Activated T-helper 1 cell treated with Interleukin-2 at 50 U/mL for 16 hours (primary cell): ENCODE results near the gene CLCA2.

Experiments
- DNase-seq: peaks from one replicate; pipeline ENCODE4 v3.0.0-alpha.2; 2020; ENCODE audit warnings: low read depth

CLCA2 gene

DNA sequence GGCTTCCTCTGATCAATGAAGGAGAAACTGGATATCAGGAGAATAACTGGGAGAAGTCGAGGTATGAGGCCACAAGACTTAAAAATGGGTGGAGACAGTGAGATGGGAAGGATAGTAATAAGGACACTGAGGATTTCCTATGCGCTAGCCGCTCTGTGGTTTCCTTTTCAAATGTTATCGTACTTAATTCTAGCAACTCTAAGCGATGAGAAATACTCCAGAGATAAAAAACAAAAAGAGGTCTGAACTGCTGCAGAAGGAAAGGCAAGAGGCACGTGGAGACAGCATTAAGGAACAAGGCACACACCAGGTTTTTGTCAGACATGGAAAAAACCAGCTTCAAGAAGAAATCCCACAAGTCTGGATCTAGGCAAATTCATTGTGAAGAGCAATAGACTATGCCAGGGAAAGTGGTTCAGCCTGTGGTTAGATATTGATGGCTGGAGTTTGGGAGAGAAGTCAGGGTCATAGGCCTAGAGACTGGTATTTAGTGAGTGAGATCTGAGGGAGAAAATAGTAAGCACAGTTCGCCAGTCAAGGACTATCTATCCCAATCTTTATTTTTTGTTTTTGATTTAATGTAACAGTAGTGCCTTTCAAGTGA, 5.3 kb downstream of the CLCA2 start:
- DNase-seq = no peak

GRCh38 chr1:86429835-86430234, 5.9 kb downstream of the CLCA2 start:
- no peak for DNase-seq

DNA sequence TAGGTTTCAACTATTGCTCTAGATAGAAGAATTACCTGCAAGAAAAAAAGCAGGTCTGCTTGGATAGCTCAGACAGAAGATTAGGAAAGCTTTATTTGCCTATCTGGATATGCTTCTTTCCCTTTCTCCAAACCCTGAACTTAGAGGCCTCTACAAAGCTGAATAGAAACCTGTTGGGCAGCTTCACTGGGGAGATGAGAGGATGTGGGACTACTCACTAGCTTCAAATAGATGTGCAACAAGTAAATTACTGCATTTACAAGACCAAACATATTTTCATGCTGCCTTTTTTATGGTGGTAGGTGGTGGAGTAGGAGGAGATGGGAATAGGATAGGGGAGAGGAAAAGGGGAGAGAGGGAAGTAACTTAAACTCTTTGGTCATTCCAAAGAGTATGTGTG, 6.4 kb downstream of the CLCA2 start:
- DNase-seq = no peak

DNA sequence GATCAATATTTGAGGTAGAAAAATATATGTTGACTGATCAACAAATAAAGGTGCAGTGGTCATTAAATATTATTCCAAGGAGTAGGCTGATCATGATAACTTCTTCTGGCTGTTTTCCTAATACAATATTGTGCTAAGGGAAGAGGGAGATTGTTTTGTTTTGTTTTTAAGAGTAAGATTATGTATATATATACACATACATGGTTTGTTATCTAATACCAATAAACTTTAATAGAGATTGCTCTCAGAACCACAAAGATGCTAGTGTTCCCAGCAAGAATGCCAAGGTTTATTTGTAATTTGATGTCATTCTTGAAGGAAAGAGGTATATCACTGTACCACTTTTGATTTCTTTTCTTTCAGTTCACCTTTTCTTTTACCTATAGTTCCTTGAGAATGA, 10.1 kb downstream of the CLCA2 start:
- DNase-seq = no peak

DNA sequence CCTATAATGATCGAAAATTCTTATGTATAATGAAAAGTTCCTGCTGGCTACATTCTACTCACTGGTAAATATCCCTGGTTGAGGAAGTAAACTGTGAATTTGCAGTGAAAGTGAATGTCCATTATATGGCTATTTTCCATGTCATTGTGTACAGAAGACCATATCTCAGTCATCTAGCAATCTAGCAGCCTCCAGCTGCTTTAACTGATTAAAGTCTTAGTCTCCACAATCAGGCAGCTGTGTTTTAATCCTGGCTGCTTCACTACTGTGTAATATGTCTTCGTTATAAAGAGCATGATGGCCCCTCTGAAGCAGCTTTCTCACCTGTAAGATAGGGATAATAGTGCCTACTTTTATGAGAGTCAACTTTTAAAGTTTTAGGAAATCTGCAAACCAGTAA, 11.4 kb downstream of the CLCA2 start:
- DNase-seq = no peak

GRCh38 chr1:86436041-86436440, 12.1 kb downstream of the CLCA2 start:
- no peak for DNase-seq

DNA sequence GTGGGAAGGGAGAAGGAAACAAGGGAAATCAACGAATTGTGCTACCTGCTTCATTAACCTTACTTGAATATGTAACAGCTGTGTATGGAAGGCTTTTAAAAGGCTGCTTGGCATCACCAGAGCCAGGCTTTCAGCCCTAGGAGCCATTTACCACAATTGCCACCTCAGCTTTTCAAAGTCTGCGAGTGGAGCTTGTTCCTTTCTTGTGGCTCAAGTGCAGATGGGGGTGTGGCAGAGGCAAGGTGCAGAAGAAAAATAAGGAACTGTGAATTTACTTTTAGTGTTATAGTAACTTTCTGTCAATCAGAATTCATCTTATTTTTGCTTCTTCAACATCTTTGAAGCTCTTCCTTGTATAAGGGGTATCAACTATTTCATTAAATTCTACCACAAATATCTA, 17.6 kb downstream of the CLCA2 start:
- no peak for DNase-seq

DNA sequence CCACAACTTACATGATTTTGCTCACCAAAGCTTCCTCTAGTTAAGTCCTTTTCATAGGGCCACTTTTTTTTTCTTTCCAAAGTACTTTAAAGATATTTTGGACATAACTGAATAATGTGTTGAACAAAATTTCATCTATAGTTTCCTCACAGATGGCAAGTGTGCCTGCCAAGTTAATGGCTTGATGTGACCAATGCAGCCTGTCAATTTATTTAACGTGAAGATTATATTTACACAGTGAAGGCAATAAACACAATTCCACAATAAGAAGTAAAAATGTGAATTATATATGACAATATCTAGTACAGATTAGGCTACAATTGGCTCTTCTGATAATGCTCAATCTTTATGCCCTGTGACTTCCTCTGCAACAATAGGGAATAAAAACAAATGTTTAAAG, 18.0 kb downstream of the CLCA2 start:
- no peak for DNase-seq

- no peak for DNase-seq
Observed at GRCh38 chr1:86445919-86446318, 21.9 kb downstream of the CLCA2 start.

DNA sequence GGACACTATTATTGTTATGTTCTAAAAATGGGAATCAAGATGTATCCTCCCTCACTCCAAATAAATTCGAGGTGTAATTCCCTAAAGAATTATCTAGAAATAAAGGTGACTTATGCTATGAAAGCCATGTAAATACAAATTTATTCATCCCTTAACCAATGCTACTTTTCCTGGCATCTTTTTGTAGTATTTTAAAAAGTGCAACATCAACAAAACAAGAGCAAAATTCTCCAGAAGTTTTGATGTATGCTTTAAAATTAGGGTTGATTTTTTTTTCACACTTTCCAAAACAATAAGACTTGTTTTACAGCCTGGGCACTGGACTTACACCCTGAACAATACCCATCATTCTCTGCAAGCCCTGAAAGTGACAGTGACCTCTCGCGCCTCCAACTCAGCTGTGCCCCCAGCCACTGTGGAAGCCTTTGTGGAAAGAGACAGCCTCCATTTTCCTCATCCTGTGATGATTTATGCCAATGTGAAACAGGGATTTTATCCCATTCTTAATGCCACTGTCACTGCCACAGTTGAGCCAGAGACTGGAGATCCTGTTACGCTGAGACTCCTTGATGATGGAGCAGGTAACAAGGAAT, 23.3 kb downstream of the CLCA2 start:
- DNase-seq = no peak

GRCh38 chr1:86448670-86449069, 24.7 kb downstream of the CLCA2 start:
- DNase-seq = no peak

DNA sequence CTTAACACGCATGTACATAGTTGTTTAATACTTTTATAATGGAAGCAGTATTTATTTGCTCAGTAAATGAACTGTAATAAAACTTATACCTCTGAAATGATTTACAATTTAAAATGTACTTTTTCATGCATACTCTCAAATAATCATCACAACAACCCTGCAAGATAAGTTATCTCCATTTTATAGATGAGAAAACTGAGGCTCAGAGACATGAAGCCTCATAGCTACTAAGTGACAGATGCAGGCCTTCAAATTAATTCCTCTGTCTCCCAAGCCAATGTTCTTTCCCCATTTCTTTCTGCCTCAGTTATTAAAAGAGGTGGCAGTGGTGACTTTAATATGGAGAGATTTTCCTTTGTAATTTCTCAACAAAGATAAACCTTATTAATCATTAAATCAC, 25.1 kb downstream of the CLCA2 start:
- DNase-seq = no peak

DNA sequence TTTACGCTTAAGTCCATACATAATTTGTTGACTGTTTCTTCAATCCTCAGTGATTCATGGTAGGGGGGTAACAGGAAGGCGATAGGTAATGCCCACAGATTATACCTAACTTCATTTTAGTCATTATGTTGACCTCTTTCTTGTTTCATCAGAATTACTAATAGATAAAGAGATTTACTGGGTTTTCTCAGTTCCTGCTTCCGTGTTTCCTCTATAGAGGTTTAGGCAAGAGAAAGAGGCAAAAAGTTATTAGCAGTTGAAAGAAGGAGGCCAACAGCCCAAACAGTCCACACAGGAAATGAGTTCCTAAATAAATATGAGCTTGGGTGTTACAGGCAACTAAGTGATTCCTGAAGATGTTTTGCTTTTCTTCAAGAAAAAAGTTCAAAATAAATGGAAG, 26.9 kb downstream of the CLCA2 start:
- DNase-seq = no peak

DNA sequence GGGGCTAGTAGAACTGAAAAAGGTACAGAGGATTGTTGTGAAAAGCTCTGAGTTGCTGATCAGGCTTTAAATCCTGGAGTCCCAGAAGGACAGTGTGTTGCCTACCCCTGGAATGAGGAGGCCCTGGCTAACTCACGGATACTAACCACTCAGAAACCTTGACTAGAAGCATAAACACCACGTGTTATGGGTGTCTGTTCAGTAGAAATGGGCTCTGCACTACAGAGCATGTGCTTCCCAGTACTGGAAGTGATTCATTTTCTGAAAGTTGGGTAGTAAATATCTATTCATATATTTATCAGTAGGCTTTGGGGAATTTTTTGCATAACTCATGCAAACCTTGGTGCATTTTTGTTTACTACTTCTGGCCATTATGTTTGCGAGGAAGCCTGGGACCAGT, 29.7 kb downstream of the CLCA2 start:
- no peak for DNase-seq

GRCh38 chr1:86455073-86455472, 31.1 kb downstream of the CLCA2 start:
- DNase-seq = no peak

DNA sequence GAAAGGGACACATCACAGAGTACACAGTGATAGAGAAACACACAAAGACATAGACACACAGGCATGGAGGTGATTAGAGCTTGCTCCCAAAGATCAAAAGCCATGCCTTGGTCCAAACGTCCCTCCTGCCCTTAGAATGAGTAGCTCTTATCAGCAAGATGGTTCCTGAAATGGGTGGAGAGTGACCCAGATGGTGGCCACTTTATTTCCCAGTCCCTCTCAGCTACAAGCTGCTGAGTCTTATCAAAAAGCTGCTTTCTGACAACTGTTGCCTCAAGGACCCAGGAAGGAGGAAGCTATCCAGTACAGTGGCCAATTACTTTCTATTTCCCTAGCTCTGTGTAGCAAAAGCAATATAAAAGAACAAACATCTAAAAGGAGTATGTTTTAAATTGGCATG, 37.0 kb downstream of the CLCA2 start:
- DNase-seq = no peak

DNA sequence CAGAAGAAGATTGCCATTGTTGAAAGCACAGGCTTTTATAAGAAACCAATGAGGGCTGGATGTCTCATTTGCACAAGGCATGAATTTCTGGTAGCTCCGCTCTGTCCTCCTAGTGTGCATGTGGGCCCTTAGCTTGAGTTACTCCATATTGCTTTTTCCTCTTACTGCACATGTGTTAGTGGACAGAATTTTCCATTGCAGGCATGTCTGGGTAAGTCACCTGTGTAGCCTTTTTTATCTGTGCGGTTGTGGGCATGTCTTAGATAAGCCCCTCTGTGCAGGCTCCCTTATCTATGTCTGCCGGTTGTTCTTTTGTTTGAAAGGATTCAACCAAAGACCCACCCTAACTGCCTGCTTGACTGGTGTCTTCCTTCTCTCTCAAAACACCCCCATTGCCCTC, 37.5 kb downstream of the CLCA2 start:
- no peak for DNase-seq

- no peak for DNase-seq
Observed at GRCh38 chr1:86464819-86465218, 40.8 kb downstream of the CLCA2 start.

DNA sequence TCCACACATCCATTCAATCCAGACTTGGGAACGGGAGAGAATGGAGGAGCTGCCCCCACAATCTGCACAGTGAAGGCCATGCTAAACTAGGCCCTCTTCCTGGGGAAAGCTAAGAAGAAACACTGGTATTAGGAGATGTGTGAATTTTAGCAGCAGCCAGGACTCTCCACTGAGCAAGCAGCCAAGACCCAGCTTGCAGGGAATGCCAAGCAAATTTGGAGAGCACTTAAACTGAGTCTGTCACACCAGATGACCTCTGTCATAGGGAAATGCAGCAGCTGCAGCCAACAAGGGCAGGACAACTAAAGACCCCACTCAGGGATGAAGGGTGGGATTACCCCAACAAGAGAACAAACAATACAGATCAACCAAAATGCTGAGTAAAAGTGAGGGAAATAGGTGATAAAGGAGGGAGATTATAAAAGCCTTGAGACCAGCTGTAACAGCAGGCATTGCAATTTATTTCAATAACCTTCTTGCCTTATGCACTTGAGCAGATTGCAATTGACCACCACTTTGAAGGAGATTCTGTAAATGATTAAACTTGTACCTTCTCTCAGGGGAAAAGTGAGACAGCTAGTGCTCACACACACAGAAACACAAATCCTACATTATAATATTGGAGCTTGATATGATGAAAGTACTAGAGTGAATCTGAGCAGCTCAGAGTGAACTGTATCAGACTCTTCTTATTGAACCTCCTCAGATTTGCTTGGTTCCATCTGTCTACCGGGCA, 42.3 kb downstream of the CLCA2 start:
- no peak for DNase-seq

DNA sequence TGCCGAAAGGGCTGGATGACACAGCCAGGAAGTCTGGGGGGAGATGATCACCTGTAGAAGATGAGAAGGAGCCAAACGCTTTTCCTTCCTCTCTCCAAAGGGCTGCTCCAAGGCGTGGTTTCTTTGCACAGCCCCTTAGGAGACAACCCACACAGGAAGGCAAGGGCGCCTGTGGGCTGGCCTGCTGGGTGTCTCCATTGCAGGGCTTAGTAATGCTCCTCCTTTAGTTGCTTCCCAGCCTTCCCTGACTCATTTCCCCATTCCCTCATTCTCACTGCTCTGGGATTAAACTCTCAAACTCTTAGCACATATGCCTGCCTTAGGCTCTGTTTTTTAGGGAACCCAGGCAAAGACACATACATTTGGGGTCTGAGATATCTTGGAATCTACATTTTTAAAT, 43.0 kb downstream of the CLCA2 start:
- no peak for DNase-seq

GRCh38 chr1:86468501-86468977, 44.6 kb downstream of the CLCA2 start, which contains the start of gene CLCA1:
Gene CLCA1, plus strand, starts transcription at chr1:86468927. Its CDS starts 45 bp downstream, at chr1:86468972.
- DNase-seq = no peak

DNA sequence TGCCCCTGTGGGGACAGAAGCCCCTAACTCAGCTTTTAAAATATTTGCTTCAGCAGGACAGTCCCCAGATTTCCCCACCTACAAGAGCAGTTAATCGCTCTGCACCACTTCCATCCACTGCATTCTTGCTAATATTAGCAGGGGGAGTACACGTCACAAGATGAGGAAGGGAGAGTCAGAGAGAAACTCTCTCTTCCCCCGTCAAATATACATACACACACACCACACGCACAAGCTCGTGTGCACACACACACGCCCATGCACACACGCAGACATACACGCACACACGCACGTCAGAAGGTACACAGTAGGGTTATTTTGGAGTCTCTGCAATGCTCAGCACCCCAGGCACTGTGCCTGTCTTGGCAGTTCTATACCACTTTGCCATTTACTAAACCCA, 46.9 kb downstream of the CLCA2 start:
- DNase-seq = no peak

- DNase-seq = no peak
Observed at GRCh38 chr1:86471291-86471690, 47.3 kb downstream of the CLCA2 start.

DNA sequence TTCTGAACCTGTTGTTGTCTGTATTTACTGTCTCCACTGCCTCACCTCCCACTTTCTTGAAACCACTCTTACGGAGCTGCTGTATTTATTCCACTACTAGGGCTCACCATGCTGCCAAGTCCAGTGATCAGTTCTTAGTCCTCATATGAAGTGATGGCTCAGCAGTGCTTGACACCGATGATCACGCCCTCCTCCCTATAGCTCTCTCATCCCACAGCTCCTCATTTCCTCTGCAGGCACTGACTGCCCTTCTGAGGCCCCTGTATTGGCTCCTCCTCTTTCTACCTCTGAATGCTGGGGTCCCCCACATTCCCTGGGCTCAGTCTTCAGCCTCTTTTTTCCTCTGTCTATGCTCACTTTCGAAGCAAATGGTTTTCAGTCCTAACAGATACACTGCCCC, 48.2 kb downstream of the CLCA2 start:
- DNase-seq = no peak
